Activated CD4-positive, alpha-beta T cell treated with anti-CD3 and anti-CD28 coated beads, Interleukin-2, amount 50 U/mL, for 24 hours (primary cell): ENCODE results near the gene PNLDC1.
A peak's percentile ranks its signal among the peaks of the same experiment; 100 is the strongest.

ENCODE experiments used
- DNase-seq, 2 donors: peaks; one replicate each; pipeline ENCODE4 v3.0.0-alpha.2; 2020; ENCODE audit warnings: low read depth in 1 of 2, low spot score in 1 of 2

The PNLDC1 gene

GRCh38 chr6:159800141-159800865, at the start of gene PNLDC1:
PNLDC1 (plus strand) TSS chr6:159800276; CDS start chr6:159800308, 32 bp downstream.
- DNase-seq, result no peak

GRCh38 chr6:159751448-159751847, 48.6 kb upstream of the PNLDC1 start:
- DNase-seq, result no peak

- no peak for DNase-seq
Observed at GRCh38 chr6:159753081-159753872, 46.8 kb upstream of the PNLDC1 start.

GRCh38 chr6:159754401-159754800, 45.7 kb upstream of the PNLDC1 start:
- no peak for DNase-seq

- DNase-seq, result no peak
Observed at GRCh38 chr6:159754959-159755914, 44.8 kb upstream of the PNLDC1 start.

- DNase-seq, result no peak
Observed at GRCh38 chr6:159756508-159756907, 43.6 kb upstream of the PNLDC1 start.

- no peak for DNase-seq
Observed at GRCh38 chr6:159758031-159759001, 41.8 kb upstream of the PNLDC1 start.

- DNase-seq, result no peak
Observed at GRCh38 chr6:159759645-159760044, 40.4 kb upstream of the PNLDC1 start.

- no peak for DNase-seq
Observed at GRCh38 chr6:159760602-159761057, 39.4 kb upstream of the PNLDC1 start.

- peak in 1 of 2 donors; percentile 7 for DNase-seq
Observed at GRCh38 chr6:159761129-159761872, 38.8 kb upstream of the PNLDC1 start.

GRCh38 chr6:159761873-159762680, 38.0 kb upstream of the PNLDC1 start, which contains the start of gene ACAT2:
ACAT2 (plus strand) TSS chr6:159762045; CDS start chr6:159762088, 43 bp downstream.
- DNase-seq, result peak; percentile 83 to 90

- DNase-seq, result no peak
Observed at GRCh38 chr6:159762681-159763293, 37.3 kb upstream of the PNLDC1 start.

- no peak for DNase-seq
Observed at GRCh38 chr6:159766906-159767305, 33.2 kb upstream of the PNLDC1 start.

GRCh38 chr6:159769470-159769869, 30.6 kb upstream of the PNLDC1 start:
- no peak for DNase-seq

- DNase-seq, result no peak
Observed at GRCh38 chr6:159772196-159772595, 27.9 kb upstream of the PNLDC1 start.

GRCh38 chr6:159777240-159777904, 22.7 kb upstream of the PNLDC1 start:
- no peak for DNase-seq

GRCh38 chr6:159778131-159778530, 21.9 kb upstream of the PNLDC1 start:
- DNase-seq, result no peak
